HepG2 (cell line): ENCODE data around the gene NCR3LG1. TPM values are rescaled to one million over a fixed set of nuclear protein-coding genes. Genes with fewer than 3 reads are reported as not detected.

Experiments used
- ATF7 ChIP-seq, 2 experiments: fragments of 450-650 bp in 1 of 2; sonication (generic) in 1 of 2; formaldehyde crosslinking in 1 of 2; IDR thresholded peaks; 2 replicates each; pipeline versions ENCODE4 v1.4.0 to v1.6.1; 2016 to 2020; ENCODE audit warnings: antibody characterized with exemption in 1 of 2, mild to moderate bottlenecking in 1 of 2, missing genetic modification reagents in 1 of 2
- GATAD2A ChIP-seq: IDR thresholded peaks from 2 replicates; pipeline ENCODE4 v1.6.1; 2016
- HDAC6 ChIP-seq: fragments of 200-600 bp; sonication (generic); IDR thresholded peaks from 2 replicates; pipeline ENCODE4 v1.7.0; 2017; ENCODE audit warnings: mild to moderate bottlenecking, antibody characterized with exemption, low read length, low read depth
- JARID2 ChIP-seq: sonication (generic); formaldehyde crosslinking; IDR thresholded peaks from 2 replicates; pipeline ENCODE4 v1.8.1; 2023; ENCODE audit warnings: missing genetic modification reagents, inconsistent platforms; ENCODE audit not compliant: insufficient replicate concordance
- JUND ChIP-seq: sonication (generic); formaldehyde crosslinking; IDR thresholded peaks from 2 replicates; pipeline ENCODE4 v1.8.0; 2022; ENCODE audit warnings: mild to moderate bottlenecking, missing genetic modification reagents
- LCORL ChIP-seq, 2 experiments: fragments of 450-650 bp in 1 of 2; sonication (generic) in 1 of 2; formaldehyde crosslinking in 1 of 2; IDR thresholded peaks; 2 replicates each; pipeline versions ENCODE4 v1.5.0 to v1.6.1; 2017 to 2020; ENCODE audit warnings: antibody characterized with exemption in 1 of 2, missing genetic modification reagents in 1 of 2
- MEIS2 ChIP-seq: sonication (generic); formaldehyde crosslinking; IDR thresholded peaks from 2 replicates; pipeline ENCODE4 v1.9.0; 2021; ENCODE audit warnings: mild to moderate bottlenecking, missing genetic modification reagents
- PCBP2 ChIP-seq: fragments of 200-400 bp; formaldehyde crosslinking; optimal IDR thresholded peaks from 2 replicates; pipeline ENCODE3; 2018; ENCODE audit warnings: low read length, low read depth; ENCODE audit not compliant: poor library complexity, severe bottlenecking
- RAD51 ChIP-seq: fragments of 450-650 bp; IDR thresholded peaks from 2 replicates; pipeline ENCODE4 v1.6.1; 2016; ENCODE audit warnings: borderline replicate concordance
- SP140L ChIP-seq: sonication (generic); formaldehyde crosslinking; IDR thresholded peaks from 2 replicates; pipeline ENCODE4 v1.4.0; 2020; ENCODE audit warnings: missing genetic modification reagents, borderline replicate concordance
- TOPORS ChIP-seq: sonication (generic); formaldehyde crosslinking; IDR thresholded peaks from 2 replicates; pipeline ENCODE4 v1.8.0; 2023; ENCODE audit warnings: mild to moderate bottlenecking, missing genetic modification reagents
- XRCC5 ChIP-seq: fragments of 200-400 bp; formaldehyde crosslinking; optimal IDR thresholded peaks from 2 replicates; pipeline ENCODE3; 2017; ENCODE audit warnings: mild to moderate bottlenecking, low read length
- ZNF343 ChIP-seq: sonication (generic); formaldehyde crosslinking; IDR thresholded peaks from 2 replicates; pipeline ENCODE4 v1.4.0; 2020; ENCODE audit warnings: mild to moderate bottlenecking, missing genetic modification reagents
- ZNF350 ChIP-seq: sonication (generic); formaldehyde crosslinking; IDR thresholded peaks from 2 replicates; pipeline ENCODE4 v1.4.0; 2020; ENCODE audit warnings: mild to moderate bottlenecking, low read depth, missing genetic modification reagents, borderline replicate concordance
- ZNF790 ChIP-seq: sonication (generic); formaldehyde crosslinking; IDR thresholded peaks from 2 replicates; pipeline ENCODE4 v1.8.0; 2022; ENCODE audit warnings: missing genetic modification reagents, mild to moderate bottlenecking, borderline replicate concordance
- ZSCAN22 ChIP-seq: sonication (generic); formaldehyde crosslinking; IDR thresholded peaks from 2 replicates; pipeline ENCODE4 v1.4.0; 2020; ENCODE audit warnings: mild to moderate bottlenecking, missing genetic modification reagents
- polyA plus RNA-seq, 8 experiments: library from polyadenylated mRNA; depleted of rRNA in 3 of 8; stranded (reverse) in 7 of 8; unstranded in 1 of 8; fragments of >200 nt; fragmentation: Illumina TruSeq in 4 of 8; extraction: Trizol in 4 of 8; gene quantifications; 2 replicates each; pipeline versions ENCODE4 v1.2.1 to v1.2.3, GENCODE V29; 2011 to 2016; ENCODE audit warnings: low read depth in 4 of 8, missing spikeins in 1 of 8, mixed read lengths in 1 of 8; ENCODE audit not compliant: insufficient read depth in 1 of 8
- total RNA-seq, 5 experiments: library from RNA; depleted of rRNA; stranded (reverse); fragments of >200 nt; fragmentation: Illumina TruSeq; extraction: Trizol; gene quantifications; 2 replicates each; pipeline ENCODE4 v1.2.3, GENCODE V29; 2016; ENCODE audit warnings: low read depth in 1 of 5
- TF ChIP-seq, protein P1 (sequence below): sonication (generic); formaldehyde crosslinking; conservative IDR thresholded peaks from 2 replicates; pipeline ENCODE4 v1.8.0; 2022; ENCODE audit warnings: missing genetic modification reagents
- TF ChIP-seq, protein P2 (sequence below): sonication (generic); formaldehyde crosslinking; IDR thresholded peaks from 2 replicates; pipeline ENCODE4 v1.4.0; 2020; ENCODE audit warnings: missing genetic modification reagents, mild to moderate bottlenecking, borderline replicate concordance

The NCR3LG1 gene
- total and polyA plus RNA-seq, 2 of the 13 experiments (the other 11 are each of a cell fraction or from before 2014, with no cell fraction given), result 16.1 to 25.1 TPM

GRCh38 chr11:17352950-17353820, 1.6 kb downstream of the NCR3LG1 start (continued):
- TF ChIP-seq TOPORS (CRISPR knock-in tag) (peak; percentile 62; the same call in 1 of the 2 replicates), PCBP2 (no peak), GATAD2A (CRISPR knock-in tag) (peak; percentile 78), LCORL (IDR thresholded peaks at IDR 0.05) (0 out of 2 replicates have a peak, but pooled peaks have one; percentile 19), LCORL (CRISPR knock-in tag; IDR thresholded peaks at IDR 0.05) (peak; percentile 71; the same call in 1 of the 2 replicates), ZNF350 (peak; percentile 54), SP140L (CRISPR knock-in tag) (no peak), XRCC5 (peak; percentile 61), ZNF790 (peak; percentile 45; the same call in 1 of the 2 replicates), ATF7 (IDR thresholded peaks at IDR 0.05) (no peak), ATF7 (CRISPR knock-in tag; IDR thresholded peaks at IDR 0.05) (0 out of 2 replicates have a peak, but pooled peaks have one; percentile 32), JARID2 (CRISPR knock-in tag) (no peak), MEIS2 (CRISPR knock-in tag) (peak; percentile 46; the same call in 1 of the 2 replicates), JUND (0 out of 2 replicates have a peak, but pooled peaks have one; percentile 31), ZNF343 (CRISPR knock-in tag) (0 out of 2 replicates have a peak, but pooled peaks have one; percentile 50), HDAC6 (no peak), ZSCAN22 (CRISPR knock-in tag) (no peak), RAD51 (no peak)
- TF ChIP-seq, protein P1, sequence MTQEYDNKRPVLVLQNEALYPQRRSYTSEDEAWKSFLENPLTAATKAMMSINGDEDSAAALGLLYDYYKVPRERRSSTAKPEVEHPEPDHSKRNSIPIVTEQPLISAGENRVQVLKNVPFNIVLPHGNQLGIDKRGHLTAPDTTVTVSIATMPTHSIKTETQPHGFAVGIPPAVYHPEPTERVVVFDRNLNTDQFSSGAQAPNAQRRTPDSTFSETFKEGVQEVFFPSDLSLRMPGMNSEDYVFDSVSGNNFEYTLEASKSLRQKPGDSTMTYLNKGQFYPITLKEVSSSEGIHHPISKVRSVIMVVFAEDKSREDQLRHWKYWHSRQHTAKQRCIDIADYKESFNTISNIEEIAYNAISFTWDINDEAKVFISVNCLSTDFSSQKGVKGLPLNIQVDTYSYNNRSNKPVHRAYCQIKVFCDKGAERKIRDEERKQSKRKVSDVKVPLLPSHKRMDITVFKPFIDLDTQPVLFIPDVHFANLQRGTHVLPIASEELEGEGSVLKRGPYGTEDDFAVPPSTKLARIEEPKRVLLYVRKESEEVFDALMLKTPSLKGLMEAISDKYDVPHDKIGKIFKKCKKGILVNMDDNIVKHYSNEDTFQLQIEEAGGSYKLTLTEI, result no peak
- TF ChIP-seq, protein P2, sequence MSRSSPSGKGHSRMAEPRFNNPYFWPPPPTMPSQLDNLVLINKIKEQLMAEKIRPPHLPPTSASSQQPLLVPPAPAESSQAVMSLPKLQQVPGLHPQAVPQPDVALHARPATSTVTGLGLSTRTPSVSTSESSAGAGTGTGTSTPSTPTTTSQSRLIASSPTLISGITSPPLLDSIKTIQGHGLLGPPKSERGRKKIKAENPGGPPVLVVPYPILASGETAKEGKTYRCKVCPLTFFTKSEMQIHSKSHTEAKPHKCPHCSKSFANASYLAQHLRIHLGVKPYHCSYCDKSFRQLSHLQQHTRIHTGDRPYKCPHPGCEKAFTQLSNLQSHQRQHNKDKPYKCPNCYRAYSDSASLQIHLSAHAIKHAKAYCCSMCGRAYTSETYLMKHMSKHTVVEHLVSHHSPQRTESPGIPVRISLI (CRISPR knock-in tag), result peak; percentile 61; the same call in 1 of the 2 replicates
